ENCODE results near the gene TMTC2.
A peak's percentile ranks its signal among the peaks of the same experiment; 100 is the strongest.
"Not testable (repeated sequence)": the region's sequence is repeated elsewhere in the genome, so short reads cannot be mapped to it uniquely, and the experiment has no call there.

TMTC2 gene

GRCh38 chr12:82789674-82790073, 103.0 kb downstream of the TMTC2 start:
- no peak for DNase-seq (ENCODE audit: low spot score)

GRCh38 chr12:82793751-82794281, 107.1 kb downstream of the TMTC2 start:
- no peak for DNase-seq (ENCODE audit: low spot score)

GRCh38 chr12:82797480-82797879, 110.8 kb downstream of the TMTC2 start:
- no peak for DNase-seq (ENCODE audit: low spot score)

- DNase-seq (ENCODE audit: low spot score) = no peak
Measured at GRCh38 chr12:82800185-82800584, 113.5 kb downstream of the TMTC2 start.

- DNase-seq (ENCODE audit: low spot score) = no peak
Measured at GRCh38 chr12:82801951-82802610, 115.4 kb downstream of the TMTC2 start.

GRCh38 chr12:82803201-82803600, 116.5 kb downstream of the TMTC2 start:
- DNase-seq (ENCODE audit: low spot score) = no peak

GRCh38 chr12:82804601-82805000, 117.9 kb downstream of the TMTC2 start:
- DNase-seq (ENCODE audit: low spot score) = no peak

- DNase-seq (ENCODE audit: low spot score) = not testable (repeated sequence)
Measured at GRCh38 chr12:82805004-82805403, 118.3 kb downstream of the TMTC2 start.

GRCh38 chr12:82805812-82806497, 119.2 kb downstream of the TMTC2 start:
- peak; percentile 18 for DNase-seq (ENCODE audit: low spot score)

- no peak for DNase-seq (ENCODE audit: low spot score)
Measured at GRCh38 chr12:82807132-82807737, 120.5 kb downstream of the TMTC2 start.

GRCh38 chr12:82810568-82810967, 123.9 kb downstream of the TMTC2 start:
- DNase-seq (ENCODE audit: low spot score) = no peak

- DNase-seq (ENCODE audit: low spot score) = no peak
Measured at GRCh38 chr12:82817368-82817767, 130.7 kb downstream of the TMTC2 start.

GRCh38 chr12:82818271-82819035, 131.7 kb downstream of the TMTC2 start:
- no peak for DNase-seq (ENCODE audit: low spot score)

- no peak for DNase-seq (ENCODE audit: low spot score)
Measured at GRCh38 chr12:82826505-82826904, 139.8 kb downstream of the TMTC2 start.

GRCh38 chr12:82832096-82832495, 145.4 kb downstream of the TMTC2 start:
- DNase-seq (ENCODE audit: low spot score) = no peak

GRCh38 chr12:82832981-82833380, 146.3 kb downstream of the TMTC2 start:
- no peak for DNase-seq (ENCODE audit: low spot score)

GRCh38 chr12:82833481-82833880, 146.8 kb downstream of the TMTC2 start:
- DNase-seq (ENCODE audit: low spot score) = no peak

GRCh38 chr12:82835217-82835616, 148.5 kb downstream of the TMTC2 start:
- no peak for DNase-seq (ENCODE audit: low spot score)

- no peak for DNase-seq (ENCODE audit: low spot score)
Measured at GRCh38 chr12:82838131-82838551, 151.4 kb downstream of the TMTC2 start.

- no peak for DNase-seq (ENCODE audit: low spot score)
Measured at GRCh38 chr12:82838827-82839226, 152.1 kb downstream of the TMTC2 start.

- no peak for DNase-seq (ENCODE audit: low spot score)
Measured at GRCh38 chr12:82839796-82840195, 153.1 kb downstream of the TMTC2 start.

GRCh38 chr12:82841487-82841904, 154.8 kb downstream of the TMTC2 start:
- DNase-seq (ENCODE audit: low spot score) = no peak

All from AG08396 (cell line).